DMS153 (cell line): ENCODE results near the gene PADI2.

Source experiments
- DNase-seq: peaks from one replicate; lab custom pipeline; 2025; lab: John Stamatoyannopoulos, UW

PADI2 gene

GRCh38 chr1:17112496-17113236 is 6.6 kb downstream of the PADI2 start:
- DNase-seq, result no peak

GRCh38 chr1:17112076-17112475 is 7.2 kb downstream of the PADI2 start:
- DNase-seq, result no peak

- DNase-seq, result no peak
Observed at GRCh38 chr1:17110555-17110926, 8.7 kb downstream of the PADI2 start.

GRCh38 chr1:17109892-17110554 is 9.2 kb downstream of the PADI2 start:
- no peak for DNase-seq

GRCh38 chr1:17108786-17109185 is 10.5 kb downstream of the PADI2 start:
- no peak for DNase-seq

GRCh38 chr1:17108360-17108759 is 10.9 kb downstream of the PADI2 start:
- DNase-seq, result no peak

- DNase-seq, result no peak
Observed at GRCh38 chr1:17104782-17105181, 14.5 kb downstream of the PADI2 start.

- no peak for DNase-seq
Observed at GRCh38 chr1:17102232-17102631, 17.0 kb downstream of the PADI2 start.

GRCh38 chr1:17101261-17101660 is 18.0 kb downstream of the PADI2 start:
- DNase-seq, result no peak

- no peak for DNase-seq
Observed at GRCh38 chr1:17099616-17100340, 19.5 kb downstream of the PADI2 start.

- DNase-seq, result no peak
Observed at GRCh38 chr1:17098446-17099317, 20.6 kb downstream of the PADI2 start.

- DNase-seq, result no peak
Observed at GRCh38 chr1:17097787-17098186, 21.5 kb downstream of the PADI2 start.

GRCh38 chr1:17097147-17097546 is 22.1 kb downstream of the PADI2 start:
- DNase-seq, result no peak

- no peak for DNase-seq
Observed at GRCh38 chr1:17096584-17096983, 22.7 kb downstream of the PADI2 start.

GRCh38 chr1:17095141-17095540 is 24.1 kb downstream of the PADI2 start:
- DNase-seq, result no peak

- DNase-seq, result no peak
Observed at GRCh38 chr1:17094664-17095063, 24.6 kb downstream of the PADI2 start.

- no peak for DNase-seq
Observed at GRCh38 chr1:17093822-17094393, 25.3 kb downstream of the PADI2 start.

GRCh38 chr1:17091252-17091651 is 28.0 kb downstream of the PADI2 start:
- DNase-seq, result no peak

- no peak for DNase-seq
Observed at GRCh38 chr1:17089506-17089905, 29.7 kb downstream of the PADI2 start.

- DNase-seq, result no peak
Observed at GRCh38 chr1:17086751-17087150, 32.5 kb downstream of the PADI2 start.

GRCh38 chr1:17084787-17085186 is 34.5 kb downstream of the PADI2 start:
- DNase-seq, result no peak

- DNase-seq, result no peak
Observed at GRCh38 chr1:17082761-17083160, 36.5 kb downstream of the PADI2 start.
